Breast epithelium (tissue), 4 donors: ENCODE data around the gene TBC1D7. TPM values are rescaled to one million over a fixed set of nuclear protein-coding genes. Genes with fewer than 3 reads are reported as not detected.

Experiments
- DNase-seq, 2 donors: peaks; one replicate each; pipeline ENCODE4 v3.0.0-alpha.2; 2019; ENCODE audit warnings: low spot score in 2 of 2
- H3K27ac ChIP-seq, 2 donors: fragments of 200-600 bp; sonication (generic) in 1 of 2; one replicate each; pipeline ENCODE4 v1.5.1; 2016 to 2019; ENCODE audit warnings: mild to moderate bottlenecking in 1 of 2
- H3K27me3 ChIP-seq, 2 donors: fragments of 200-600 bp; sonication (generic) in 1 of 2; one replicate each; pipeline versions ENCODE4 v1.5.1 to v1.6.0; 2017 to 2019; ENCODE audit warnings: control low read depth in 1 of 2, mild to moderate bottlenecking in 1 of 2
- H3K36me3 ChIP-seq: fragments of 200-600 bp; one replicate; pipeline ENCODE4 v1.5.1; 2019
- H3K4me1 ChIP-seq, 2 donors: fragments of 200-600 bp; sonication (generic); one replicate each; pipeline ENCODE4 v1.5.1; 2016 to 2019; ENCODE audit warnings: control low read depth in 1 of 2
- H3K4me3 ChIP-seq, 3 donors: fragments of 200-600 bp; sonication (generic); 1 replicate in 2 of 3; 2 replicates in 1 of 3; pipeline ENCODE4 v1.5.1; 2016 to 2019; ENCODE audit warnings: mild to moderate bottlenecking in 3 of 3, moderate library complexity in 2 of 3
- H3K9me3 ChIP-seq, 2 donors: fragments of 200-600 bp; sonication (generic) in 1 of 2; one replicate each; pipeline ENCODE4 v1.5.1; 2016 to 2019; ENCODE audit warnings: control low read depth in 1 of 2
- CTCF ChIP-seq, 3 donors: fragments of 450-650 bp; IDR thresholded peaks; one replicate each; pipeline ENCODE4 v1.5.1; 2016 to 2017; ENCODE audit warnings: antibody characterized with exemption in 3 of 3, mild to moderate bottlenecking in 3 of 3, moderate library complexity in 3 of 3
- POLR2A ChIP-seq: fragments of 450-650 bp; IDR thresholded peaks from one replicate; pipeline ENCODE4 v1.6.1; 2016; ENCODE audit warnings: antibody characterized with exemption, mild to moderate bottlenecking, moderate library complexity
- POLR2AphosphoS5 ChIP-seq, 3 donors: sonication (generic); formaldehyde crosslinking; IDR thresholded peaks; one replicate each; pipeline ENCODE4 v1.6.1; 2017; ENCODE audit warnings: antibody characterized with exemption in 3 of 3
- intact Hi-C: fragments of 100-400 bp; cut with DNase I; formaldehyde crosslinking; loops from one replicate; pipeline ENCODE4 v1.15.1; 2023; ENCODE audit warnings: low total_unique reads
- total RNA-seq, 3 donors: library from RNA; depleted of rRNA; stranded (reverse); fragments of >200 nt; gene quantifications; one replicate each; pipeline ENCODE4 v1.1.0, GENCODE V29; 2016

Gene TBC1D7
- total RNA-seq, 3 donors from 2014 or later: 8.6 to 10.6 (median 9.8) TPM

DNA sequence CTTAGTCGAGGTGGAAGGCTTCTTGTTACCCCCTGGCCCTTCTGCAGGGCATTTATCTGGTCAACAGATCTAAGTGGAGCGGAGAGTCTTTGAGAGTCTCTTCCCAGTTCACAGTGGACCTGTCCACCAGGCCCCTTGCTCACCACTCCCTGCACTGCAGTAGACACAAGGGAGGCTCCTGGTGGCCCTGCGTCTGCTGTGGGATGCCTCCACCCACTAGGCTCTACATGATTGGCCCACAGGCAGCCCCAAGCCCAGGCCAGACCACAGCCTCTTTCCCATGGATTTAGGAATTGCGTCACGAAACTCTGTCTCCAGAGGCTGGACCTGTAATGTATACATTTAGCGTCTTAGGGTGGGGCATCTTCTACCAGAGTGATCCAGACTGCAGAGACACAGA is 28.4 kb downstream of the TBC1D7 start:
- intact Hi-C loops: no loop called here
- DNase-seq: no peak
- Histone ChIP-seq H3K27ac (no peak overlapping the region), H3K27me3 (no peaks in the 10 kb centered on the region), H3K36me3 (no peaks in the 10 kb centered on the region), H3K4me1 (no peaks in the 10 kb centered on the region), H3K9me3 (no peaks in the 10 kb centered on the region), H3K4me3 (no peak overlapping the region)
- TF ChIP-seq CTCF (IDR thresholded peaks at IDR 0.05): no peak
- no peak for TF ChIP-seq POLR2A
- TF ChIP-seq POLR2AphosphoS5 (IDR thresholded peaks at IDR 0.05): no peak

- TF ChIP-seq CTCF (IDR thresholded peaks at IDR 0.05): no peak
- no peak for TF ChIP-seq POLR2A
- no peak for TF ChIP-seq POLR2AphosphoS5 (IDR thresholded peaks at IDR 0.05)
- intact Hi-C loops: no loop called here
- Histone ChIP-seq H3K36me3 (no peaks in the 10 kb centered on the region), H3K4me1 (no peaks in the 10 kb centered on the region), H3K27me3 (no peaks in the 10 kb centered on the region), H3K9me3 (no peaks in the 10 kb centered on the region), H3K4me3 (no peak overlapping the region), H3K27ac (no peak overlapping the region)
- no peak for DNase-seq
These were observed 28.9 kb downstream of the TBC1D7 start for GRCh38 chr6:13299403-13299821.

DNA sequence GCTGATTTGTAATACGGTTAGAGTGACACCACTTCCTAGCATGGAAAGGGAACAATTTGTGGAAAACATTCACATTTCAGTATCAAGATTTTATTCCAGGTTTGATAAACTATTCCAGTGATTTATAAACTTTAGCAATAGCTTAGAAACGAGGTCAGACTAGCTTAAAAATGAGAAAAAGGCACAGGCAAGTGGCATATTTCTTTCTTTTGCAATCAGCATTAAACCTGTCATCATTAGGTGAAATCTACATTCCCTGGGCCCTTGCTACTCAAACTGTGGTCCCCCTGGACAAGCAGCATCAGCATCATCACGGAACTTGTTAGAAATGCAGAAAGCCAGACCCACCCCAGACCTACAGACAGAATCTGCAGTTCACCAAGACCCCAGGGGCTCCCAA is 29.9 kb downstream of the TBC1D7 start:
- Histone ChIP-seq H3K4me1 (no peaks in the 10 kb centered on the region), H3K4me3 (no peak overlapping the region), H3K27me3 (no peaks in the 10 kb centered on the region), H3K36me3 (no peaks in the 10 kb centered on the region), H3K27ac (no peak overlapping the region), H3K9me3 (no peaks in the 10 kb centered on the region)
- TF ChIP-seq CTCF (IDR thresholded peaks at IDR 0.05): no peak
- TF ChIP-seq POLR2AphosphoS5 (IDR thresholded peaks at IDR 0.05): no peak
- no peak for TF ChIP-seq POLR2A
- intact Hi-C loops: no loop called here
- DNase-seq: no peak

DNA sequence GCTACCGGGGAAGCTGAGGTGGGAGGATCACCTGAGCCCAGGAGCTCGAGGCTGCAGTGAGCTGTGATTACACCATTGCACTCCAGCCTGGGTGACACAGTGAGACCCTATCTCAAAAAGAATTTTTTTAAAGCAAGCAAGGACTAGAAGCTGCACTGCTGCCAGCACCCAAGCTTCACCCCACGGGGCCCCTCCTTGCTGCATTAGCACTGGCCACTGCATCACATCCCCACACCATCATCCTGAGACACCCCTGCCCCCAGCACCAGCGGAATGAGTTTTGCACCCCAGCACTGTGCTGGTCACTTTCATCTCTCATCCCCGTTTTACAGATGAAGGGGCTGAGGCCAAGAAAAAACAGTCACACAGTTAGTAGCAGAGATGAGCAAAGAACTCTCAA is 30.9 kb downstream of the TBC1D7 start:
- Histone ChIP-seq H3K27ac (no peak overlapping the region), H3K36me3 (no peaks in the 10 kb centered on the region), H3K9me3 (no peaks in the 10 kb centered on the region), H3K4me3 (no peak overlapping the region), H3K4me1 (no peaks in the 10 kb centered on the region), H3K27me3 (no peaks in the 10 kb centered on the region)
- TF ChIP-seq POLR2A (no peak), POLR2AphosphoS5 (IDR thresholded peaks at IDR 0.05) (no peak)
- intact Hi-C loops: no loop called here
- no peak for DNase-seq

DNA sequence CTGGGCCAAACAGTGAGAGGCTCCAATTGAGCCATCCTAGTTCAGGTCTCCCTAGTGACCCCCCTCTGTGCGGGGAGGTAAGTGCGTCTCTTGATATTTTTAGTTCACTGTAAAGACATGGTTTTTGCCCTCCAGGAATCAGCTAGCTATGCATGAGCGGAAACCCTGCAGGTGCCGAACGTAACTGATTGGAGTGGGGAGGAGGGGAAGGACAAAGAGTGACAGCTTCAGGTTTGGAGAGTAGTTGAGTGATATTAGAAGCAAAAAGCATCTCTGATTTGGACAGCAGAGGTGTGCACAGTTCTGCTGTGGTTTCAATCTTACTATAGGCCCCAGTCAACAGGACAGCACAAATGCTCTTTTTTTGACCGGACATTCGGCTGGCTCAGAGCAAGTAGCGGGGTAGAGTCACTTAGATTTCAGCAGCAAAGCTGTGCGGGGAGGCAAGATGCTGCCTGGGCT is 31.8 kb downstream of the TBC1D7 start:
- intact Hi-C loops: no loop called here
- H3K4me1 ChIP-seq: no peaks in the 10 kb centered on the region
- no peak for DNase-seq
- TF ChIP-seq POLR2A (no peak), CTCF (IDR thresholded peaks at IDR 0.05) (no peak)
- H3K9me3 ChIP-seq: no peaks in the 10 kb centered on the region
- H3K27me3 ChIP-seq: no peaks in the 10 kb centered on the region
- H3K36me3 ChIP-seq: no peaks in the 10 kb centered on the region
- no peak overlapping the region for H3K4me3 ChIP-seq
- no peak overlapping the region for H3K27ac ChIP-seq

GRCh38 chr6:13295576-13295975 is 32.8 kb downstream of the TBC1D7 start:
- no peak for TF ChIP-seq CTCF (IDR thresholded peaks at IDR 0.05)
- no peak for TF ChIP-seq POLR2A
- TF ChIP-seq POLR2AphosphoS5 (IDR thresholded peaks at IDR 0.05): no peak
- no peak for DNase-seq
- H3K4me3 ChIP-seq: no peak overlapping the region
- H3K4me1 ChIP-seq: no peaks in the 10 kb centered on the region
- H3K9me3 ChIP-seq: no peaks in the 10 kb centered on the region
- intact Hi-C loops: no loop called here
- no peaks in the 10 kb centered on the region for H3K36me3 ChIP-seq
- no peaks in the 10 kb centered on the region for H3K27me3 ChIP-seq
- no peak overlapping the region for H3K27ac ChIP-seq
